MM.1S (cell line): ENCODE measurements around the gene CDC20.

Source experiments
- EZH2 ChIP-seq: fragments of 300-600 bp; sonication (generic); optimal IDR thresholded peaks from 2 replicates; pipeline ENCODE3; 2017; ENCODE audit warnings: low read depth, mild to moderate bottlenecking, antibody characterized with exemption, low read length, mixed read lengths
- EZH2phosphoT487 ChIP-seq: fragments of 300-600 bp; sonication (generic); IDR thresholded peaks from 2 replicates; pipeline ENCODE4 v1.6.1; 2018; ENCODE audit warnings: antibody characterized with exemption, low read length
- TF ChIP-seq, protein P1 (sequence below): fragments of 300-600 bp; sonication (generic); IDR thresholded peaks from 2 replicates; pipeline ENCODE4 v1.5.1; 2016; ENCODE audit warnings: antibody characterized with exemption, low read length, mixed read lengths

DNA sequence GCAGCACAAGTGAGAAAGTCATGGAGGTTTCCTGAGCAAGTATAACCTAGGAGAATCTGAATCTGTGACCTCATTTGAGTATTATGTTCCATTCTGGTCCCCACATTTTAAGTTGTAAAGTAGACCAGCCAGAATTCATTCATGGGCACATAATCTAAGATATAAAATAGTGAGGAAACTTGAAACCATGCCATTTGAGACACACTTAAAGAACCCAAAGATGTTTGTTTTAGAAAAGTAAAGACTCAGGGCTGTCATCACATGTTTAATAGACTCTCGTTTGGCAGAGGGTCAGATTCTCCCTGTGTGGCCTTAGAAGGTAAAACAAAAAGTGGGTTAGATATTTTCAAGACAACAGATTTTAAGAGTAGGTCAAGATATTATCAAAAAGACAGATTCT, 37.3 kb downstream of the CDC20 start:
- TF ChIP-seq EZH2phosphoT487: no peak
- TF ChIP-seq, protein P1, sequence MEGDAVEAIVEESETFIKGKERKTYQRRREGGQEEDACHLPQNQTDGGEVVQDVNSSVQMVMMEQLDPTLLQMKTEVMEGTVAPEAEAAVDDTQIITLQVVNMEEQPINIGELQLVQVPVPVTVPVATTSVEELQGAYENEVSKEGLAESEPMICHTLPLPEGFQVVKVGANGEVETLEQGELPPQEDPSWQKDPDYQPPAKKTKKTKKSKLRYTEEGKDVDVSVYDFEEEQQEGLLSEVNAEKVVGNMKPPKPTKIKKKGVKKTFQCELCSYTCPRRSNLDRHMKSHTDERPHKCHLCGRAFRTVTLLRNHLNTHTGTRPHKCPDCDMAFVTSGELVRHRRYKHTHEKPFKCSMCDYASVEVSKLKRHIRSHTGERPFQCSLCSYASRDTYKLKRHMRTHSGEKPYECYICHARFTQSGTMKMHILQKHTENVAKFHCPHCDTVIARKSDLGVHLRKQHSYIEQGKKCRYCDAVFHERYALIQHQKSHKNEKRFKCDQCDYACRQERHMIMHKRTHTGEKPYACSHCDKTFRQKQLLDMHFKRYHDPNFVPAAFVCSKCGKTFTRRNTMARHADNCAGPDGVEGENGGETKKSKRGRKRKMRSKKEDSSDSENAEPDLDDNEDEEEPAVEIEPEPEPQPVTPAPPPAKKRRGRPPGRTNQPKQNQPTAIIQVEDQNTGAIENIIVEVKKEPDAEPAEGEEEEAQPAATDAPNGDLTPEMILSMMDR: no peak
- no peak for TF ChIP-seq EZH2
